Fibroblast of skin of back (primary cell): ENCODE results near the gene IL1RAP. TPM values are rescaled to one million over a fixed set of nuclear protein-coding genes. Genes with fewer than 3 reads are reported as not detected.
"Not testable (repeated sequence)": the region's sequence is repeated elsewhere in the genome, so short reads cannot be mapped to it uniquely, and the experiment has no call there.

Experiments
- DNase-seq: peaks from one replicate; pipeline ENCODE4 v3.0.0-alpha.2; 2013
- polyA plus RNA-seq, 2 experiments: library from polyadenylated mRNA; unstranded; fragments of 120-200 nt; gene quantifications; one replicate each; pipeline ENCODE4 v1.2.1, GENCODE V29; 2013; ENCODE audit not compliant: insufficient read length in 2 of 2

The IL1RAP gene
- 5.1 TPM for polyA plus RNA-seq (2013, experiment 1 of 2; ENCODE audit: insufficient read length)
- polyA plus RNA-seq (2013, experiment 2 of 2; ENCODE audit: insufficient read length) = 3.6 TPM

- peak; percentile 92 for DNase-seq
Observed at GRCh38 chr3:190513409-190514370, at the start of gene IL1RAP. IL1RAP (plus strand) TSS chr3:190514085; CDS start chr3:190564290, 50,205 bp downstream.

- no peak for DNase-seq
Observed at GRCh38 chr3:190467922-190468321, 46.0 kb upstream of the IL1RAP start.

DNA sequence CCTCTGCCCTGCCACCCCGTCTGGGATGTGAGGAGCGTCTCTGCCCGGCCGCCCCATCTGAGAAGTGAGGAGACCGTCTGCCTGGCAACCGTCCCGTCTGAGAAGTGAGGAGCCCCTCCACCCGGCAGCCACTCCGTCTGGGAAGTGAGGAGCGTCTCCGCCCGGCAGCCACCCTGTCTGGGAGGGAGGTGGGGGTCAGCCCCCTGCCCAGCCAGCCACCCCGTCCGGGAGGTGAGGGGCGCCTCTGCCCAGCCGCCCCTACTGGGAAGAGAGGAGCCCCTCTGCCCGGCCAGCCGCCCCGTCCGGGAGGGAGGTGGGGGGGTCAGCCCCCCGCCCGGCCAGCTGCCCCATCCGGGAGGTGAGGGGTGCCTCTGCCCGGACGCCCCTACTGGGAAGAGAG is 40.6 kb upstream of the IL1RAP start:
- not testable (repeated sequence) for DNase-seq

DNA sequence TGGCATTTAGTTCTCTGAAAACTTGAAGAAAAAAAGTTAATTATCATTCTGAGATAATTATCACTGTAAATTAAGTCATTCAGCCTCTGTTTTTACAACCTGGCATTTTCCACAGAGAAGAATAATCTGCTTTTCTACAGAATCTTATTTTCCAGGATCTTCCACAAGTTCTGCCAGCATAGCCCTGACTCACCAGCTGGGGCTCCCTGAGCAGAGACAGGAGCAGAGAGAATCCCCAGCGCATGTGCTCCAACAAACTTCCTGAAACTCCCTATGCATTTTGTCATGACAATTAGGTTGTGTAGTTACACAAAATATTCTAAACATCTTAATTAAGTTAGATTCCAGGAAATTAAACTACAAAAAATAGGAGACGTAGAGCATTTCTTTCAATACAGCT is 32.1 kb upstream of the IL1RAP start:
- no peak for DNase-seq

GRCh38 chr3:190485830-190486532 is 27.9 kb upstream of the IL1RAP start:
- DNase-seq = no peak

DNA sequence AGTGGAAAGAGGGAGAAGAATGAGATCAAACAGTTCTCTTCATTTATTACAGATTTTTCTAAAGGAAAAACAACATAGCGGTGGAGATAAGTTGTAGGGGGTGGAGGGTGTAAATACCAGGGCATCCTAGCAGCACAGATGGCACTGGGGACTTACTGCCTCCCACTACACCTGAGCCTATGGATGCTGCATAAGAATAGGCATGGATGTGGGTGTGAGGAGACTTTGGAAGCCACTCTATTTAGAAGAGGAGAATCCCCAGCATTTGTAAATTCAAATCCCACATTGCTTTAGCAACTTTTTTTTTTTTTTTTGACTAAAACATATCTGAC is 27.4 kb upstream of the IL1RAP start:
- no peak for DNase-seq

DNA sequence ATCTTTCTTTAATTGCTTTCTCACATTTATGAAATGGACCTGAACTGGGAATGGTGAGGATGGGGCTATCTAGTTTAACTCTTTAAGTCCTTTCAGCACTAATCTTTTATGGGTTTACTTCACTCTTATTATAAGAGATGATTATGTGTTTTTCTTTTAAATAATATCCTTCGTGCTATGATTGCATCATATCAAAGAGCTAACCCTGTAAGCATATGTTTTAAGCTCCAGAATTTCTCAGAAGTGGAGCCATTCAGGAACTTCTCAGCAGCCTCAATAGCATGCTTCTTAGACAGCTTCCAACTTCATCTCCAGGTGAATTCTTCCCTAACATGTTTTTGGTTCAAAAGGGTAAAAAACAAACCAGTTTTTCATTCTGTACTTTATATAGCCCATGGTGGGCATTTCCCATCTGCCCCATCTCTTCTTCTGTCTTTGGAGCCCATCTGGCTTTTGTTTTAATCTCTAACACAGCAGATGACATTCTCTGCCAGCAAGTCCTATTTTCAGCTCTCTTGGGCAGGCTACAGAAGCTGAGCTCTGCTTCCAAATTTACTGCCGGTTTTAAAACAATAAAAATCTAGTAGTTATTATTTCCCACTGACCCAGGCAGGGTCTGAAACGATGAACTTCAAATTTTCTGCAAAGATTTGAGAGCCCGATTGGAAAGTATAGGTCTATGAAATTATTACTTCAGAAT is 26.8 kb upstream of the IL1RAP start:
- no peak for DNase-seq

DNA sequence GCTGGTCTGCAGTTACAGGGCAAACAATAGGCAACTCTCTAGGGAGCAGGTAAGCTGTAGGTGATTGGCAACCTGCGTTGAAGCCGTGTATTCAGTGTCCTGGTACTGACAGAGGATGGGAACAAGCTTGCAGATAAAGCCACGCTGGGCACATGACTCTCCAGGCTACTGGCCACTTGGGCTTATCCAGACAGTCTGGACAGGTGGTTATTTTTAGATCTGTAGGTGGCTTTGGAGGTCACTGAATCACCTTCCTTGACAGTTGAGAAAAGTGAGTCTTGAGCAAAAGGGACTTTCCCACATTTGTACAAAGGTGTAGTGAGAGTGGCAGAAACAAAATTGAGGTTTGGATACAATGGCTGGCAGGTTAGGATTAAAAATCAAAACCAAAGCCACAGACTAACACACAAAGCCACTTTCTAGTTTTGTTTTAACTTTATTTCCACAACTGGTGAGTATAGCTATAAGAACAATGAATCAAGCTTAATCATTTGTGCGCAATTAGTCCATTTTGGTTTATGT is 22.3 kb upstream of the IL1RAP start:
- DNase-seq = no peak

DNA sequence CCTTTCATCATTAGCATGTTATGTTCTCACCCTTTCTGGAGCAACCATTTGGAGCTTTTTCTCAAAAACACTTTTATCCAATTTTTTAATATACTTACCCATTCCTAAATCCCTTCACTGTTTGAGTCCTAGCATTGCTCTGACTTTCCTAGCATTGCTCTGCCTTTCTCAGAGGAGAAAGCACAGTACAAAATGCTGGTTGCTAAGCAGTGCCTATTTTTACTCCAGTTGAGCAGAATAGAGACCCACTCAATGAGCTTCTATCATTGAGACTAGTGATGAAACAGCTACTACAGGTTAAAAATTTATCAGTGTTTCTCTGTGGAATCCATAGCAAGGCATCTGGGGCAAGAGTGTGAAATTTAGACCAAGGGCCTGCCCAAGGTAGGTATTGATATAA is 21.8 kb upstream of the IL1RAP start:
- no peak for DNase-seq

GRCh38 chr3:190492966-190493365 is 20.9 kb upstream of the IL1RAP start:
- DNase-seq = no peak

- peak; percentile 11 for DNase-seq
Observed at GRCh38 chr3:190494907-190495306, 19.0 kb upstream of the IL1RAP start.

- DNase-seq = no peak
Observed at GRCh38 chr3:190495354-190495753, 18.5 kb upstream of the IL1RAP start.

GRCh38 chr3:190495796-190496195 is 18.1 kb upstream of the IL1RAP start:
- no peak for DNase-seq

GRCh38 chr3:190496859-190497258 is 17.0 kb upstream of the IL1RAP start:
- DNase-seq = no peak

GRCh38 chr3:190497811-190498210 is 16.1 kb upstream of the IL1RAP start:
- no peak for DNase-seq

GRCh38 chr3:190498293-190498692 is 15.6 kb upstream of the IL1RAP start:
- no peak for DNase-seq

GRCh38 chr3:190499122-190499521 is 14.8 kb upstream of the IL1RAP start:
- DNase-seq = no peak

DNA sequence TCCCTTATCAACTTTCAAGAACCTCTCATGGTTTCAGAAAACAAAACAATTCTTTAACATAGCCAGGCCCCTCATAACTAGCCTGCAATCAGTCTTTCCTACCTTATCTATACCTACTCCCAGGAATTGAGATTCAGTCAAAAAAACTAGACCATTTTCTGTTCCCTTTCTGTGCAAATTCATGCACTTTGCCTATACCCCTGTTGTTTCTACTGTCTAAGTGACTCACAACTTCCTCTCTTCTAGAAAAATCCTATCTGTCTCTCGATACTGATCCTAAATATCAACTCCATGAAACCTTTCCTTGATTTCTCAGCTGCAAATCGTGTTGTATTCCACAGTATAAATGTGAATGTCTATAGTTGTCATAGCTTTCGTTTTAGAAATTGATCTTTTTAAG is 10.9 kb upstream of the IL1RAP start:
- no peak for DNase-seq

DNA sequence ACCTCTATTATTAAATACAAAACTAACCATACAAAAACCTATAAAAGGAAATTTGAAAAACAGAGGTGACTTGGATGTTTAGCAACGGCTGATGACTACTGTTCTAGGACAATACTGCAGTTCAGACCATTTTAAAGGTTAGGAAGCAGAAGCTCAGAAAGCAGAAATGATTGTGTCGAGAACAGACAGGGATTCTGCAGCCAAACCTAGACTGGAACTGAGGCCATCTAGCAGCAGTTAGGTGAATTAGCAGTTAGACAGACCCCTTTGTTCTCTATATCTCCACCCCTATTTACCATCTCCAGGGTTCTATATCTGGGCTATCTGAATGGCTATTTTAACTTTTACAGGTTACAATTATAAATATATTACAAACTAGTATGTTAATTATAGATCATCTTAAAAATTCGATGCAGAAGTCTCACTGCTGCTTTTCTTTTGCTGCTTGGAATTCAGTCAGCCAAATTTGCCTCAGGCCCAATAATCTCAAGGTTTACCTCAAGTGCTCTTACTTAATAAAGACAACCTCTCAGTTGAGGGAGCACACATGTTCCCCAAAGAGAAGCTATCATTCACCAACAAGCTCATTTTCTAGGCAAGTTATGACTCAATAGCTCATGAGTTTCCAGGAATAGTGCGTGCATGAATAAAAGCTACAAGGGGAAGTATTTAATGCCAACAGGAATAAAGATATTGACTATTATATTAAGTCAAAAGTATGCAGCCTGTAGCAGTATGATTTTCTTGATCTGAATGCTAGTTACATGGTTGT is 9.3 kb upstream of the IL1RAP start:
- no peak for DNase-seq

DNA sequence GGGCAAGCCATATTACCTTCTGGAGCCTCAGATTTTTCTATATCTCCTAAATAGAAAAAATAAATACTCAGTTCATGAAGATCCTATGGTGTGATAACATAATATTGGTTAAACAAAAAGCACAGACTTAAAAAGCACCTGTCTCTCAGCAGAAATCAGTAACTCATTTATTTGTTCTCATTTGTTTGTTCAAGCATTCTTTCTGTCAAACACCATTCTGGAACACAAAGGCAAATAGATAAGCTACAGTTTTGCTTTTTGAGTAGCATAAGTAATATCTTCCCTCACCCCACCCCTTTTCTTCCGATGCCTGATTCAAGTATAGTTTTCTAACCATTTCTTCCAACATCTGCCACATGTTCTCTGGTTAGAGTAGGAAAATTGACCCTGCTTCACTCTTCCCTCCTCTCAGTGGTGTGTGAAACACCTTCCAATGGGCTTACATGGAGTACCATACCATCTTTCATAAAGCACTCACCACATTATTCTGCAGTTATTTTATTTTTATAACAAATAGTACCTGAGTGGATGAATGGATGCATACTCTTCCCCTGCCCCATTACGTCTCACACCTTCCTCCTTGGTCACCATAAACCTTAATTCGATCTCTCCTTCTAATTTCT is 8.4 kb upstream of the IL1RAP start:
- no peak for DNase-seq

DNA sequence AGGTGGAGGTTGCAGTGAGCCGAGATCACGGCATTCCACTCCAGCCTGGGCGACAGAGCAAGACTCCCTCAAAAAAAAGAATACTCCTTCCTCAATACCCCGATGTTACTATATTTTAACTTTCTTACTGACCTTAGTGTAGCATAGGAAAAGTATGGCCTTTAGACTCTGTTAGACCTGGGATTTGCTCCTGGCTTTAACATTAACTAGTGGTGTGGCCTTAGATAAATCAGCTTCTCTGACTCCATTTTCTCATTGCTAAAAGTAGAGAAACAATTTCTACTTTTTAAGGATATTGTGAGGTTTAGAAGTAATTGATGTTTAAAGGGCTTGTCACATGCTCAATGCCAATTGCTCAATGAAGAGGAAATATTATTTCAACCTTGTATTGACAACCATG is 7.6 kb upstream of the IL1RAP start:
- no peak for DNase-seq

- DNase-seq = no peak
Observed at GRCh38 chr3:190512666-190513065, 1.2 kb upstream of the IL1RAP start.
